Hepatocyte (in vitro differentiated cells): ENCODE results near the gene SP9. TPM values are rescaled to one million over a fixed set of nuclear protein-coding genes. Genes with fewer than 3 reads are reported as not detected.

Source experiments
- DNase-seq: peaks from one replicate; pipeline ENCODE4 v3.0.0-alpha.2; 2016; ENCODE audit warnings: low spot score
- H2AFZ ChIP-seq: fragments of 200-600 bp; sonication (generic); 2 replicates; pipeline ENCODE4 v1.6.0; 2016; ENCODE audit warnings: antibody characterized with exemption, mild to moderate bottlenecking
- H3K27ac ChIP-seq: fragments of 200-600 bp; sonication (generic); 2 replicates; pipeline ENCODE4 v1.5.1; 2016; ENCODE audit warnings: mild to moderate bottlenecking
- H3K27me3 ChIP-seq: fragments of 200-600 bp; sonication (generic); 2 replicates; pipeline ENCODE4 v1.6.1; 2016
- H3K36me3 ChIP-seq: fragments of 200-600 bp; sonication (generic); replicated peaks from 2 replicates; pipeline ENCODE4 v1.5.1; 2016; ENCODE audit warnings: low read depth; ENCODE audit not compliant: insufficient read depth
- H3K4me1 ChIP-seq: fragments of 200-600 bp; sonication (generic); 2 replicates; pipeline ENCODE4 v1.5.1; 2016; ENCODE audit warnings: mild to moderate bottlenecking, moderate library complexity; ENCODE audit not compliant: insufficient read depth
- H3K4me2 ChIP-seq: fragments of 200-600 bp; sonication (generic); 2 replicates; pipeline ENCODE4 v1.6.0; 2016
- H3K4me3 ChIP-seq: fragments of 200-600 bp; sonication (generic); 2 replicates; pipeline ENCODE4 v1.5.1; 2016; ENCODE audit warnings: mild to moderate bottlenecking
- H3K79me2 ChIP-seq: fragments of 200-600 bp; sonication (generic); 2 replicates; pipeline ENCODE4 v1.6.0; 2017; ENCODE audit warnings: mild to moderate bottlenecking
- H3K9me2 ChIP-seq: fragments of 200-600 bp; sonication (generic); replicated peaks from 2 replicates; pipeline ENCODE4 v1.6.0; 2017; ENCODE audit warnings: mild to moderate bottlenecking; ENCODE audit not compliant: insufficient read depth
- H3K9me3 ChIP-seq: fragments of 200-600 bp; sonication (generic); 2 replicates; pipeline ENCODE4 v1.5.1; 2016; ENCODE audit warnings: low read depth, mild to moderate bottlenecking
- H4K20me1 ChIP-seq: fragments of 200-600 bp; sonication (generic); 2 replicates; pipeline ENCODE4 v1.6.0; 2016; ENCODE audit warnings: mild to moderate bottlenecking; ENCODE audit not compliant: insufficient read depth, poor library complexity, severe bottlenecking
- CTCF ChIP-seq: fragments of 200-600 bp; sonication (generic); IDR thresholded peaks from 2 replicates; pipeline ENCODE4 v1.5.1; 2016; ENCODE audit warnings: antibody characterized with exemption, mild to moderate bottlenecking; ENCODE audit not compliant: poor library complexity
- EZH2 ChIP-seq: fragments of 200-600 bp; sonication (generic); IDR thresholded peaks from 2 replicates; pipeline ENCODE4 v1.6.1; 2016; ENCODE audit warnings: antibody characterized with exemption, mild to moderate bottlenecking, borderline replicate concordance
- EZH2phosphoT487 ChIP-seq: fragments of 200-600 bp; sonication (generic); IDR thresholded peaks from one replicate; pipeline ENCODE4 v1.6.1; 2018; ENCODE audit warnings: antibody characterized with exemption, mild to moderate bottlenecking, low read depth, moderate library complexity; ENCODE audit not compliant: unreplicated experiment, severe bottlenecking
- WGBS: methylation state at CpG from one replicate; pipeline ENCODE4 v1.1.6; 2016; ENCODE audit warnings: low lambda C conversion rate; ENCODE audit errors: missing lambda C conversion rate; 5-methylcytosine and 5-hydroxymethylcytosine counted together
- polyA plus RNA-seq: library from polyadenylated mRNA; unstranded; fragments of >200 nt; fragmentation: Nextera tagmentation; extraction: Ambion mirVana; gene quantifications from 2 replicates; pipeline ENCODE4 v1.2.1, GENCODE V29; 2016
- total RNA-seq: library from RNA; depleted of rRNA; stranded (reverse); fragments of >200 nt; gene quantifications from 2 replicates; pipeline ENCODE4 v1.2.3, GENCODE V29; 2014

Gene SP9
- total and polyA plus RNA-seq, 2 experiments from 2014 or later, result 0.29 TPM; not detected in 1

GRCh38 chr2:174339561-174340399 lies 5.0 kb downstream of the SP9 start:
- 4% methylated on average over 37 of the region's 37 CpGs for WGBS
- H4K20me1 ChIP-seq, result peaks cover 2% of the 10 kb centered on the region
- H3K27me3 ChIP-seq, result peaks cover 94% of the 10 kb centered on the region
- DNase-seq, result no peak
- peak overlapping the region; percentile 66 for H3K4me2 ChIP-seq
- H3K9me3 ChIP-seq, result no peaks in the 10 kb centered on the region
- no peaks in the 10 kb centered on the region for H3K36me3 ChIP-seq
- no peak overlapping the region for H3K4me3 ChIP-seq
- no peak overlapping the region for H3K27ac ChIP-seq
- TF ChIP-seq EZH2, result peak; percentile 100
- no peak for TF ChIP-seq CTCF
- H2AFZ ChIP-seq, result no peak overlapping the region
- H3K79me2 ChIP-seq, result no peaks in the 10 kb centered on the region
- no peaks in the 10 kb centered on the region for H3K9me2 ChIP-seq
- H3K4me1 ChIP-seq, result peaks cover 34% of the 10 kb centered on the region

- Histone ChIP-seq H3K9me2 (no peaks in the 10 kb centered on the region), H2AFZ (no peak overlapping the region), H3K36me3 (no peaks in the 10 kb centered on the region), H3K4me3 (no peak overlapping the region), H3K79me2 (no peaks in the 10 kb centered on the region), H4K20me1 (peaks cover 2% of the 10 kb centered on the region), H3K9me3 (no peaks in the 10 kb centered on the region), H3K4me2 (peak overlapping the region; percentile 66), H3K27me3 (peaks cover 94% of the 10 kb centered on the region), H3K4me1 (peaks cover 30% of the 10 kb centered on the region), H3K27ac (no peak overlapping the region)
- 4% methylated on average over 61 of the region's 70 CpGs for WGBS
- peak; percentile 27 for DNase-seq
- TF ChIP-seq EZH2 (peak; percentile 99), EZH2phosphoT487 (peak; percentile 39), CTCF (no peak)
Observed at GRCh38 chr2:174340400-174341292, 5.9 kb downstream of the SP9 start.

DNA sequence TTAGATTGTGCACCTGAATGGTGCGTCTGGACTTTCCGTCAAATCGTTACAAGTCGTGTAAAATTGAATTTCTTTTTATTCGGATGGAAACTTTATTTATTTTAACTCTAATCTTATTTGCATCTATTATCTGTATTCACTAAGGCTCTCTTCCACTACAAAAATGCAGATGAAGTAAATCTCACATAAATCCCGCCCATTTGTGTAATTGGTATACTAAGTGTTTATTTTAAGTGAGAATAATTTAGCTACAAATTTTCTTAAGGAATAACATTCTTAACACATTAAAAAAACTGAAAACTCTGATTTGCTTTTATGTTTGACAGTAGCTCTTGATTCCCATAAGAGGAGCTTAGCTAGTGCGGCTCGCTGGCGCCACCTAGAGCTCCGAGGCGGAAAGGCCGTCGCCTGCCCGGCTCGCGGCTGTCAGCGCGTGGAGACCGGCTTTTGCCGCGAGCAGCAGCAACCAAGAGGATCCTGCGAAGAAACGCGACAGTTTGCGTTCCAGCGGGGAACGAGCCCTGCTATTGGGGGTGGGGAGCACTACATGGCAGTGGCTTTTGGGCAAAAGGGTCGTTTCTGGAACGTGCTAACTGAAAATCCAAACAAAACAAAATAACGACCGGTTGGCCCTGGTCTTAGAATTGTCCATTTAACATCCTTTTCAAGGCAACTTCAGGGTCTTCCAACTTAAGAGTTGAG lies 6.7 kb downstream of the SP9 start:
- H3K4me3 ChIP-seq, result no peak overlapping the region

More for the DNA sequence above, 6.7 kb downstream of the SP9 start:
- H3K9me2 ChIP-seq, result no peaks in the 10 kb centered on the region
- H3K4me1 ChIP-seq, result peaks cover 22% of the 10 kb centered on the region
- H3K27ac ChIP-seq, result no peak overlapping the region
- peak; percentile 59 for TF ChIP-seq EZH2phosphoT487
- no peak for TF ChIP-seq EZH2
- peak; percentile 99 for TF ChIP-seq CTCF
- peaks cover 92% of the 10 kb centered on the region for H3K27me3 ChIP-seq
- WGBS, result 1% methylated on average over 31 of the region's 31 CpGs
- no peaks in the 10 kb centered on the region for H3K79me2 ChIP-seq
- H3K9me3 ChIP-seq, result no peaks in the 10 kb centered on the region
- H2AFZ ChIP-seq, result no peak overlapping the region
- H3K36me3 ChIP-seq, result no peaks in the 10 kb centered on the region
- DNase-seq, result peak; percentile 92
- peak overlapping the region; percentile 67 for H3K4me2 ChIP-seq
- peaks cover 2% of the 10 kb centered on the region for H4K20me1 ChIP-seq
